Kidney tubule cell (primary cell): ENCODE data around the gene GALNS.
A peak's percentile ranks its signal among the peaks of the same experiment; 100 is the strongest.

Experiments used
- DNase-seq: peaks from one replicate; pipeline ENCODE4 v3.0.0-alpha.2; 2018; ENCODE audit warnings: low spot score

GALNS gene

DNA sequence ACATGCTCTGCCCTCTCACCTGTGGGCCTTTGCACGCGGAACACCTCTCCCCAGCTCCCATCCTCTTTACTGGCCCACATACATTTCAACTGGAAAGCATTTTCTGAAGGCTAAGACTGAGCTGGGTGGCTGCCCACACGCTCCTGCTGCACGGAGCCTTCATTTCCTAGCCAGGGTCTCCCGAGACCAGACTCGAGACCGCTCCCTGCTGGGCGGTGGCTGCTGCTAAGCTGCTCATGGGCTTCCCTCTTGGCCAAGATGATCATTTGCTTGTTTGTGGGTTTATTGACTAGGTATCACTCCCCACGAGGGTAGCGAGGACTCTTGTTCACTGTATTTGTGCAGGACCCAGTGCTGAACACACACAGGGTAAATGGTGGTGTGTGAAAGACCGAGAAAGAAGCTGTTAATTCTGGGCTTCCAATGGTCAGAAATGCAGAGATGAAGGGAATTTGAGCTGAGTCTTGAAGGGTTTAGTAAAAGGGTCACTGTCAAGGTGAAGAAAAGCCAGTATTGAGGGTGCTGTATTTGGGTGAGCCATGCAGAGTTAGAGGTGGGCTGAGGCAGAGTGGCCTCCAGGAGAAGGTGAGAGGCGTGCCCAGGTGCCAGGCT, 1.1 kb upstream of the GALNS start:
- DNase-seq = peak; percentile 79

- DNase-seq = no peak
Observed at GRCh38 chr16:88856122-88856827, 472 bp downstream of the GALNS start.

DNA sequence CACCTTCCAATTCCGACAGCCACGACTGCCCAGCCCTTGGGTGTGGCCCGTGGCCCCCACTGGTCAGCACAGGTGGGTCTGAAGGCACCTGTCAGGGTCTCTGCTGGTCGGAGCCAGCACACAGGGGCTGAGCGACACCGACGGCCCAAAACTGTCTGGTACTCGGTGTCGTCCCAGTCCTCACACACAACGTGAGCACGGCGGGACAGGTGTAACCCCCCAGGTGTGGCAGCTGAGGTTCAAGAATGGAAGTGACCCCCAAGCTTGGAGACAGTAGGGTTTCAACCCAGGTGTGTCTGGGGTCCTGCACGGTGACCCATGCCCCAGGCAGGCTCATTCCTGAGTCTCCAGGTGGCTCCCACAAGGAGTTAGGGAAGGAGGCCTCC, 1.0 kb downstream of the GALNS start:
- no peak for DNase-seq

- no peak for DNase-seq
Observed at GRCh38 chr16:88855176-88855575, 1.6 kb downstream of the GALNS start.

DNA sequence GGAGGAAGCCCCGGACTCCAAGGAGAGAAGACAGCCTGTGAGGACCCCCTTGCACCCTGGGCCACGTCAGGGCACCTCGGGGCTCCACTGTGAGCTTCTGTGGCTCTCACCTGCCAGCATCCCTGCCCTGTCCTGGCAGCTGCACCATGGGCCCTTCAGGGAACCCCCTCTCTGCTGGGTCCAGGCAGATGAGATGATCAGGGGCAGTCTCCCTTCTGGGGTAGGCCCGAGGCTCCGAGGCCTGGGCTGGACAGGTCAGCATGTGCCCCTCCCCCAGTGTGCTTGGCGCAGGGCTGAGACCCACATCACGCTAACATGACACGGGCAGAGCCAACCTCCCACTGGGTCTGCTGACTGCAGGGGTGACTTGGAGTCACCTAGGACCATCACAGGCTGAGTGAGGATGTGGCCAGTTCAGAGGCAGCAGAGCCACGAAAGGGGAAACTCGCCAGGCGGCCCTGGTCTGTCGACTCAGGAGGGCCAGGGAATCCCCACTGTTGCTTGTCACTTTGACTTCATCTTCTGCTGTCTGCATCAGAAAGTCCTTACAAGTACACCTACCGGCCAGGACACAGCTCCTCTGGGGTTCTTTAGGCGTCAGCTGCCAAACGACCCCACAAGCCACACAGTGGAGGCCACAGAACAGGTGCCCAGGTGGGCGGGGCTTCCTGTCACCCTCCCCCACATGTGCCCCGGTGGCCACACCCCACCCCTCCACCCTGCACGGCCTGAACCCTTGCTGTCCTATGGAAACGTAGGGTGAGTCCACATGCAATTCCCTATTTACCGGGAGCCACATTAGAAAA, 2.2 kb downstream of the GALNS start:
- DNase-seq = no peak

DNA sequence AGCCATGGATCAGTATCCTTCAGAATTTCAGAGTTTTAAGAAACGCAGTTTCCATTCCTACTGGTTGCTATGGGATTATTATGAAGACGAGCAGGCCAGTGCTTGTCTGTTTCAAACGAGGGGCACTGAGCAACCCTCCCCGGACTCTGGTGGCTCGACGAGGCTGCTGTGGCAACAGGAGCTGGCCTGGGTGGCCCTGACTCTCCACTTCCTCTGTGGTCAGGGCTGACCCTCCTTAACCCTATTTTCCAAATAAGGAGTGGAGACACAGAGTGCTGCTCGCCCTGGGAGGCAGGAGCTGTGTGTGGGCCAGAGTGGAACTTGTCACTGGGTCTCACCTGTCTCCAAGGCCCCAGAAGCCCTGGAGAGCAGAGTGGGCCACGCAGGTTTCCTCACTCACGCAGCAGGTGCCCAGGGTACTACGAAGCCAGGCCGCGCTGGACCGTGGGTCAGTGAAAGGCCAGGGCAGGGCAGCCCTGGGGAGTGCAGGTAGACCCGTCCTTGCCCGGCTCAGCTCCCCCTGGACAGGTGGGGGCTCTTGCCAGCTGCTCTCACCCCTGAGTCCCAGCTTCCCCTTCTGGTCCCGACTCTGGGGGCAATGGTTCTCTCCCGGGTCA, 3.3 kb downstream of the GALNS start:
- no peak for DNase-seq

DNA sequence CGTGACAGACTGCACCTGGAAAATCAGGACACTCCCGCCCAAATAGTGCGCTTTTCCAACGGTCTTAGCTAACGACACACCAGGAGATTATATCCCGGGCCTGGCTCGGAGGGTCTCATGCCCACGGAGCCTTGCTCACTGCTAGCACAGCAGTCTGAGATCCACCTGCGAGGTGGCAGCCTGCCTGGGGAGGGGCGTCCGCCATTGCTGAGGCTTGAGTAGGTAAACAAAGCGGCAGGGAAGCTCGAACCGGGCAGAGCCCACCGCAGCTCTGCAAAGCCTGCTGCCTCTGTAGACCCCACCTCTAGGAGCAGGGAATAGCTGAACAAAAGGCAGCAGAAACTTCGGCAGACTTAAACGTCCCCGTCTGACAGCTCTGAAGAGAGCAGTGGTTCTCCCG, 5.1 kb downstream of the GALNS start:
- DNase-seq = no peak

GRCh38 chr16:88850531-88851199, 6.1 kb downstream of the GALNS start:
- DNase-seq = no peak

- DNase-seq = no peak
Observed at GRCh38 chr16:88848557-88848956, 8.2 kb downstream of the GALNS start.

GRCh38 chr16:88847654-88848053, 9.1 kb downstream of the GALNS start:
- no peak for DNase-seq

DNA sequence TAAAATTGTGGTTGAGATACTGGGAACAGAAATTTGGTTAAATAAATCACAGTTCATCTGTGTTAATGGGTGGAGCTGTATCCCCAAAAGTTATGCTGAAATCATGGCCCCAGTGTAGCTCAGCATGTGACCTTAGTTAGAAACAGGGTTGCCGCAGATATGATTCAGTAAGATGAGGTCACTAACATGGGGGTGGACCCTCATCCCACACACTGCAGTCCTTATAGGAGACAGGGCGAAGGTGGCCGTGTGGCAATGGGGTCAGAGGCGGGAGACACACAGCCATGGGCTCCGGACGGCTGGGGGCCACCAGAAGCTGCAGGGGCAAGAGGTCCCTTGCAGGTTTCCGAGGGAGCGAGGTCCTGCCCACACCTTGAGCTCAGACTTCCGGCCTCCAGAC, 10.7 kb downstream of the GALNS start:
- DNase-seq = no peak

DNA sequence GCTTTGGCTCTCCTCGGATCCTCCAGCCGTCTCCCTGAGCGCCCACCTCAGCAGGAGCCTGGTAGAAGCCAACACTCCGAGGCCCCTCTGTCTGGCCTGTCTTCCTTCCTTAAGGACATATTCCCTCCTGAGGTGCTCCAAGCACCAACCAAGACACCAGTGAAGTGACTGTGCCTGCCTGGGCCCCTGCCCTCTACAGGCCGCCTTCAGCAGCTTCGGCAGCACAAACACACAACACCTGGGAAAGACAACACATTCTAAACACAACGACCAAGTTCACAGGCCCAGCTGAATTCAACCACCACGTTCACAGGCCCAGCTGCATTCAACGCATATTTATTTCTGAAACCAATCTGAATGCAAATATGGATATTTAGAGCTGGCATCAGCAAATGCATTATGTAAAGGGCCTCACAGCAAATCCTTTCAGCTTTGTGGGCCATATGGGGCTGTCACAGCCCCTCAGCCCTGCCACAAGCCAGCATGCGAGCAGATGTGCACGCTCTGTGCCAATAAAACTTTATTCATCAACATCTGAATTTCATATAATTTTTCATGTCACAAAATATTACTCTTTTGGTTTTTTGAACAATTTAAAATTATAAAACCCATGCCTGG, 12.2 kb downstream of the GALNS start:
- DNase-seq = no peak

DNA sequence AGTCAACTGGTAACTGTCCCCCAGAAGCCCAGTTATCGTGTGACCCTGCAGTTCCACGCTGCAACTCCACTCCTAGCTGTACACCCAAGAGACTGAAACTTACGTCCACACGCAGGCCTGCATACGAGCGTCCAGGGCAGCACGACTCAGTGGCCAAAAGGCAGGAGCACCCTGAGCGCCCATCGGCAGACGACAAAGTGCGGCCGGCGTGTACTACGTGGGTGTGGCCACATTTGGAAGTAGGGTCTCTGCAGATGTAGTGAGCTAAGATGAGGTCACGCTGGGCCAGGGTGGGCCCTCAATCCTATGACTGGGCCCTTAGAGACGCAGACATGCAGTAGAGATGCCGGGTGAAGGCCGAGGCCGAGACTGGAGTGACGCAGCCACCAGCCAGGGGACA, 13.5 kb downstream of the GALNS start:
- DNase-seq = no peak

GRCh38 chr16:88842806-88843205, 13.9 kb downstream of the GALNS start:
- no peak for DNase-seq

DNA sequence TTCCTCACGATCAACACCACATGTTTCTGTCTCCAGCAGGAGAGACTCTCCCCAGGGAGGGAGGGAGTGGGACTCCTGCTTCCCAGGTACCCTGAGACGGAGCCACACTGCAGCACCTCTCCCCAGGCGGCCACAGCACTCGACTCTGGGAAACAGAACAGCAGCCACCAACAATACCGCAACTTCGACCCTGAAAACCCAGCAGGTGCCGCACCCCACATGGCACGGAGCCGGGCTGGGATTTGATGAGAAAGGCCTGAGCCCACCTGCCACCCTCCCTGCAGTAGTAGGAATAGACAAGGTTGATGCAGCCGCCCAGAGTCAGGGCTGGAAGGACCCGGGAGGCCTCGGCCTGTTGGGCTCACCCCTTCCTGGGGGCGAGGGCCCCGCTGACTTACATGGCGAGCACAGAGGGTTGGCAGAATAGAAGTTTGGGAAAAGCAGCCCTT, 14.4 kb downstream of the GALNS start:
- no peak for DNase-seq

DNA sequence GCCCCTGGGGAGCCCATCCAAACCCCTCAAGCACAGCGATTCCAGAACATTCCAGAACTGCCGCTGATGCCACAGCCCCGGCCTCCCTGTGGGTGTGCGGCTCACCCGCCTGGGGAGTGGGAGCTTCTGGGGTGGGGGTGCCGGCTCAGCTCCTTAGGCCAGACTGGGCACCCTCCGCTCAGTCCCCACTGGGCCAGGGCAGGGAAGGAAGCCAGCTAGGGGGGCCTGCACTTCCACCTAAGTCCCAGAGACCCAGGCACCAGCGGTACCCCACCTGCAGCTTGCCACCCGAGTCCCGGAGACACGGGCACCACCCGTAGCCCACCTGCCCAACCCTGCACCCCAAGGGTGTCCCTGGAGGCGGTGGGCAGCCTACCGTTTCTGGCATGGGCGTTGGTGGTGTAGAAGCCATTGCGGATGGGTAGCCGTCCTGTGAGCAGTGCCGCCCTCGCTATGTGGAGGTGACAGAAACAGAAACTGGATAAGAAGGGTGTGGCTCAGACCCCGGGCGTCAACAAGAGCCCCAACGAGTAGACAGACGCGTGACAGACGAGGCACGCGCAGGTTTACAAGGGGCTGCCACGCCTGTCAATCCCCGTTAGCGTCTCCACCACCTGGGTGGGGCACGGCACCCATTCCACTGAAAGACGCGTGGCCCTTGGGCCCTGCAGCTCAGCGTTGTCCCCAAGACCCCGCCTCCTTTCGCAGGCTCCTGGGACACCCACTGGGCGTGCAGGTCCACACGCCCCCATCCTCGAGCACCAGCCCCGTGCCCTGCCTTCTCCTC, 15.0 kb downstream of the GALNS start:
- no peak for DNase-seq

DNA sequence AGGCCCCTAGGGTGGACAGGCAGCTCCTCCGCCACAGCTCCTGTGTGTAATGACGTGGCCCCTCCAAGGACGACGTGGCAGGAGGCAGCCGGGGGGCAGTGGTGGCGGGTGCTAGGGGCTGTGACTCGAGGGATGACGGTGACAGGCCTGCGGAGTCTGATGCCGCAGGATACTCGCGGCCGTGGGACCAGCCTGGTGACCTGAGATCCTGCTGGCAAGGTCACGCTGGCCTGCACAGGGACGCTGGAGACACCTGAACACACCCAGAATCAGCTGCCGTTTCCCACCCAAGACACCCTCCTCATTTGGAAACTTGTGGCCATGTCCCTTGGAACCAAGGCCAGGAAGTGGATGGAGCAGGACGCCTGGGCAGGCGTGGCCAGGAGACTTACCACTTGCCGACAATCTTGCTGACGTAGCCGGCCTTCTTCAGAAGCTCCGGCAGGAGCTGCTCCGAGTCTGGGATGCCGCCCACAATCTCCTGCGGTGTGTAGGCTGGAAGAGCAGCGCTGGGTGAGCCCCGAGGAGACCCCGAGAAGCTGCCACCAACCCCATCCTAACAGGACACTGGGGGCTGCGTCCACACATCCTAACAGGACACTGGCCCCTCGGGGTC, 16.0 kb downstream of the GALNS start:
- DNase-seq = no peak

DNA sequence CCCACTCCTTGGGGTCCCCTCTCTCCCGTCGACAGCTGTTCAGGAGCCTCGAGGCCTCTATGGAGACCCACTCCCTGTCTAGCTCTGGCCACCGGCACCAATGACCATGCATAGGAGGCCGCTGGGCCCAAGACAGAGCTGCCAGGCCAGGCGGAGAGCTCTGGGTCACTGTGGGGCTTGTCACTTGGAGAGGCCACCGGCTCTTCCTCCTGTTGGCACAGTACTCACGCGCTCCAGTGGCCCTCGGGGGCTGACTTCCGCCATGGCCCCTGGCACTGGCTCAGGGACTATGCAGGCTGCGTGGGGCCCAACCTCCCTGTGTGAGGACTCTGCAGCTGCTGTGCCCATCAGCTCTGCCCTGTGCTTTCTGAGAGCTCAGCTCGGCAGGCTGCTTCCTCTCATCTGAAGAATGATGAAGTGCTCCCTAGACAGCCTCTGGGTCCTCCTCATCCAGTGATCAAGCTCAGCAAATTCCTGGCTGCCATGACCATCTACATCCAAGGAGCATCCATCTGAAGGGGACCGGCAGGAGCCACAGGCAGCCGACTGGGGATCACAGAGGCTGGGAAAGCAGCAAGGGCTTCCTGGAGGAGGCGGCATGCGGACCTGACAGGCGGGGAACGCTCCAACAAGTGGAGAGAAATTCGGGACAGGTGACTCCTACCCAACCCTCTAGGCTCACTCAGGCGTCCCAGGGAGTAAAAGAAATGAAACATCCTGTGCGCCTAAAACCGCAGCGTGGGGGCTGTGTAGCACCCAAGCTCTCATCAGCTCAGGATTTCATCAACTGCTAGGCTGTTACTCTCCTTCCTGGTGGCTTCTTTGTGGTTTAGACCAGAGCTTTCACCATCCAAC, 16.8 kb downstream of the GALNS start:
- no peak for DNase-seq

- no peak for DNase-seq
Observed at GRCh38 chr16:88839026-88839529, 17.7 kb downstream of the GALNS start.
